DND-41 (cell line): ENCODE measurements around the gene FADS2.

Experiments used
- EZH2 ChIP-seq: IDR thresholded peaks from 3 replicates; pipeline ENCODE4 v1.6.1; 2012; ENCODE audit warnings: borderline replicate concordance, low read depth, mild to moderate bottlenecking, moderate library complexity, low read length, inconsistent platforms; ENCODE audit not compliant: severe bottlenecking
- TF ChIP-seq, protein P1 (sequence below): IDR thresholded peaks from 2 replicates; pipeline ENCODE4 v1.5.1; 2012; ENCODE audit warnings: borderline replicate concordance, low read length, moderate library complexity, mild to moderate bottlenecking; ENCODE audit not compliant: poor library complexity, severe bottlenecking; ENCODE audit errors: extremely low read depth

DNA sequence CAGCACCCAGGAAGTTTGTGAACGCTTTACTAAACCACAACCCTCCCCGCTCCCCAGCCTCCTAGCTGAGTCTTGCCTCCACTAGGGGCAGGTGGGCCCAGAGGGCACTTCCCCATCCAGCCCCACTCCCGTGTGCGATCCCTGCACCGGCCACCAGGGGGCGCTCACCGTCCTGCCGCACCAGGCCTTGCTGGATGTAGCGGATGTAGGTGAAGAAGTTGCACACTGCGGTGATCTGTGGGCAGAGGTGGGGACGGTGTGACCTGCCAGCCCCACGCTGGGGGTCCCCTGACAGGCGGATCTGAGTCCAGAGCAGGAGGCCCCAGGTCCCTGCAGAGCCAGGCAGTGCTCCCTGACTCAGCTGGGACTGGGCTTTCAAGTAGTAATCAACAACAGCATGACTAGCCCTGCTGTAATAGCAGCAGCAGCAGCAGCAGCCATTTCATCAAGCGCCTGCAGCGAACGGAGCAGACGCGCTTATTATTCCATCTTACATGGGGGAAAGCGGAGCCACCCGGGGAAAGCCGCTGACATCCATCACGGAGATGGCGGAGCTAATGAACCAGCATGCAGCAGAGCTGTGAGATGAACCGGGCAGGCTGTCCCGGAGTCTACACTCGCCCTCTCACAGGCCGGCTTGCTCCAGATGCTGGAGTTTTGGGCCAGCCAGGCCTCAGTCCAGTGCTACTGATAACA is 71.2 kb downstream of the FADS2 start:
- TF ChIP-seq, protein P1, sequence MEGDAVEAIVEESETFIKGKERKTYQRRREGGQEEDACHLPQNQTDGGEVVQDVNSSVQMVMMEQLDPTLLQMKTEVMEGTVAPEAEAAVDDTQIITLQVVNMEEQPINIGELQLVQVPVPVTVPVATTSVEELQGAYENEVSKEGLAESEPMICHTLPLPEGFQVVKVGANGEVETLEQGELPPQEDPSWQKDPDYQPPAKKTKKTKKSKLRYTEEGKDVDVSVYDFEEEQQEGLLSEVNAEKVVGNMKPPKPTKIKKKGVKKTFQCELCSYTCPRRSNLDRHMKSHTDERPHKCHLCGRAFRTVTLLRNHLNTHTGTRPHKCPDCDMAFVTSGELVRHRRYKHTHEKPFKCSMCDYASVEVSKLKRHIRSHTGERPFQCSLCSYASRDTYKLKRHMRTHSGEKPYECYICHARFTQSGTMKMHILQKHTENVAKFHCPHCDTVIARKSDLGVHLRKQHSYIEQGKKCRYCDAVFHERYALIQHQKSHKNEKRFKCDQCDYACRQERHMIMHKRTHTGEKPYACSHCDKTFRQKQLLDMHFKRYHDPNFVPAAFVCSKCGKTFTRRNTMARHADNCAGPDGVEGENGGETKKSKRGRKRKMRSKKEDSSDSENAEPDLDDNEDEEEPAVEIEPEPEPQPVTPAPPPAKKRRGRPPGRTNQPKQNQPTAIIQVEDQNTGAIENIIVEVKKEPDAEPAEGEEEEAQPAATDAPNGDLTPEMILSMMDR = peak; percentile 100
- TF ChIP-seq EZH2 = no peak
